ENCODE data around the gene GALNS.
A peak's percentile ranks its signal among the peaks of the same experiment; 100 is the strongest.

Gene GALNS

GRCh38 chr16:88813269-88814143 lies 43.2 kb downstream of the GALNS start:
- no peak for DNase-seq

GRCh38 chr16:88812513-88813268 lies 44.1 kb downstream of the GALNS start:
- DNase-seq = no peak

- peak; percentile 74 for DNase-seq
These were observed 44.8 kb downstream of the GALNS start, which contains the start of gene APRT for GRCh38 chr16:88811769-88812512. TSS of gene APRT (minus strand) at chr16:88811928. CDS start at chr16:88811899, 29 bp downstream.

GRCh38 chr16:88810912-88811768 lies 45.6 kb downstream of the GALNS start:
- DNase-seq = peak; percentile 10

- no peak for DNase-seq
These were observed 46.4 kb downstream of the GALNS start for GRCh38 chr16:88810166-88810911.

GRCh38 chr16:88809676-88810165 lies 47.0 kb downstream of the GALNS start:
- no peak for DNase-seq

- no peak for DNase-seq
These were observed 47.6 kb downstream of the GALNS start for GRCh38 chr16:88809068-88809675.

GRCh38 chr16:88807626-88808453 lies 48.9 kb downstream of the GALNS start:
- no peak for DNase-seq

- DNase-seq = no peak
These were observed 49.6 kb downstream of the GALNS start for GRCh38 chr16:88807142-88807625.

GRCh38 chr16:88806491-88807111 lies 50.1 kb downstream of the GALNS start:
- no peak for DNase-seq

GRCh38 chr16:88805887-88806393 lies 50.8 kb downstream of the GALNS start:
- DNase-seq = no peak

GRCh38 chr16:88805340-88805715 lies 51.4 kb downstream of the GALNS start:
- no peak for DNase-seq

- DNase-seq = peak; percentile 26
These were observed 52.0 kb downstream of the GALNS start for GRCh38 chr16:88804552-88805339.

- DNase-seq = no peak
These were observed 52.6 kb downstream of the GALNS start for GRCh38 chr16:88804173-88804551.

GRCh38 chr16:88803264-88803987 lies 53.3 kb downstream of the GALNS start, which contains the start of gene CDT1:
TSS of gene CDT1 (plus strand) at chr16:88803789. CDS start at chr16:88803832, 43 bp downstream.
- peak; percentile 59 for DNase-seq

- no peak for DNase-seq
These were observed 56.5 kb downstream of the GALNS start for GRCh38 chr16:88800277-88800592.

- DNase-seq = no peak
These were observed 57.0 kb downstream of the GALNS start for GRCh38 chr16:88799569-88800276.
